A549 (cell line): ENCODE measurements around the gene SLIT1. TPM values are rescaled to one million over a fixed set of nuclear protein-coding genes. Genes with fewer than 3 reads are reported as not detected.

ENCODE experiments used
- ATAC-seq, 2 experiments: fragments of 200-7000 bp in 1 of 2; fragments of >200 bp in 1 of 2; cut with Nextera tagmentation in 1 of 2; cut with Tn5 transposase in 1 of 2; 3 replicates each; pipeline versions ENCODE4 v1.8.0 to v1.9.1; 2018 to 2020; ENCODE audit warnings: mild to moderate bottlenecking in 1 of 2, moderate library complexity in 1 of 2
- CTCF ChIA-PET: fragments of 300-600 bp; sonication (Branson Sonifier 250); formaldehyde crosslinking; extraction: SDS; loops from one replicate; lab custom pipeline; 2021; ENCODE audit warnings: antibody characterized with exemption, inconsistent platforms; lab: Yijun Ruan, JAX
- POLR2A ChIA-PET: fragments of 350-600 bp; formaldehyde crosslinking; extraction: SDS; loops from one replicate; lab custom pipeline; 2021; ENCODE audit warnings: antibody characterized with exemption, inconsistent platforms; lab: Yijun Ruan, JAX
- DNase-seq, 2 experiments: peaks; one replicate each; pipeline versions ENCODE4 v3.0.0 to v3.0.0-alpha.2; 2011 to 2016; ENCODE audit warnings: low read depth in 1 of 2, low spot score in 1 of 2
- FAIRE-seq: peaks from 2 replicates; lab custom pipeline; 2011; peaks lifted over from hg19 to GRCh38; lab: Jason Lieb, UNC
- H3K27ac ChIP-seq, 2 experiments: fragments of >200 bp; sonication (Bioruptor Twin); formaldehyde crosslinking; 3 replicates each; pipeline ENCODE4 v1.5.1; 2016 to 2017
- H3K4me1 ChIP-seq: fragments of >200 bp; sonication (Bioruptor Twin); formaldehyde crosslinking; 3 replicates; pipeline ENCODE4 v1.6.1; 2016
- H3K4me2 ChIP-seq: fragments of >200 bp; sonication (Bioruptor Twin); formaldehyde crosslinking; 3 replicates; pipeline ENCODE4 v1.6.1; 2016
- H3K4me3 ChIP-seq: fragments of >200 bp; sonication (Bioruptor Twin); formaldehyde crosslinking; 3 replicates; pipeline ENCODE4 v1.5.1; 2016
- H3K9me3 ChIP-seq: fragments of >200 bp; sonication (Bioruptor Twin); formaldehyde crosslinking; 3 replicates; pipeline ENCODE4 v1.6.1; 2016
- BHLHE40 ChIP-seq: IDR thresholded peaks from 2 replicates; pipeline ENCODE4 v1.6.1; 2012; ENCODE audit warnings: low read depth, low read length, inconsistent platforms
- CBX2 ChIP-seq: fragments of 200-600 bp; sonication (generic); IDR thresholded peaks from 2 replicates; pipeline ENCODE4 v1.6.1; 2016; ENCODE audit warnings: low read depth, mild to moderate bottlenecking, borderline replicate concordance
- CBX8 ChIP-seq: fragments of 200-600 bp; sonication (generic); IDR thresholded peaks from 2 replicates; pipeline ENCODE4 v1.6.1; 2016
- E2F6 ChIP-seq: IDR thresholded peaks from 2 replicates; pipeline ENCODE4 v1.6.1; 2012; ENCODE audit warnings: low read depth, borderline replicate concordance
- ELK1 ChIP-seq: fragments of 150-350 bp; IDR thresholded peaks from 2 replicates; pipeline ENCODE4 v1.6.1; 2014; ENCODE audit warnings: low read depth, mild to moderate bottlenecking, low read length
- EP300 ChIP-seq, 2 experiments: fragments of >200 bp; sonication (Bioruptor Twin); formaldehyde crosslinking; IDR thresholded peaks; 2 replicates in 1 of 2; 3 replicates in 1 of 2; pipeline ENCODE4 v1.6.1; 2016 to 2017
- ESRRA ChIP-seq: fragments of 150-350 bp; IDR thresholded peaks from 2 replicates; pipeline ENCODE4 v1.6.1; 2014; ENCODE audit warnings: mild to moderate bottlenecking, low read length, borderline replicate concordance
- JUN ChIP-seq, 2 experiments: fragments of >200 bp; sonication (Bioruptor Twin); formaldehyde crosslinking; IDR thresholded peaks; 2 replicates in 1 of 2; 3 replicates in 1 of 2; pipeline ENCODE4 v1.6.1; 2016 to 2017
- KDM5A ChIP-seq: fragments of 200-600 bp; sonication (generic); IDR thresholded peaks from 2 replicates; pipeline ENCODE4 v1.6.1; 2016; ENCODE audit warnings: antibody characterized with exemption, mild to moderate bottlenecking
- NR3C1 ChIP-seq: fragments of >200 bp; sonication (Bioruptor Twin); formaldehyde crosslinking; IDR thresholded peaks from 3 replicates; pipeline ENCODE4 v1.6.1; 2017
- PBX3 ChIP-seq: IDR thresholded peaks from 2 replicates; pipeline ENCODE4 v1.6.1; 2012
- RCOR1 ChIP-seq: fragments of 150-350 bp; IDR thresholded peaks from 2 replicates; pipeline ENCODE4 v1.6.1; 2014; ENCODE audit warnings: antibody characterized with exemption, low read length, low read depth
- SMC3 ChIP-seq: fragments of >200 bp; sonication (Bioruptor Twin); formaldehyde crosslinking; IDR thresholded peaks from 3 replicates; pipeline ENCODE4 v1.6.1; 2018; ENCODE audit warnings: inconsistent platforms
- SREBF2 ChIP-seq: fragments of 450-650 bp; IDR thresholded peaks from 2 replicates; pipeline ENCODE4 v1.6.1; 2014; ENCODE audit warnings: mild to moderate bottlenecking, moderate library complexity
- TP53 ChIP-seq: fragments of 250-450 bp; sonication (Bioruptor Pico); IDR thresholded peaks from 2 replicates; pipeline ENCODE4 v1.5.0; 2021; ENCODE audit warnings: mild to moderate bottlenecking, moderate library complexity
- ZC3H11A ChIP-seq: fragments of 450-650 bp; IDR thresholded peaks from 2 replicates; pipeline ENCODE4 v1.6.1; 2014; ENCODE audit warnings: antibody characterized with exemption, mild to moderate bottlenecking
- ZFP36 ChIP-seq: fragments of 450-650 bp; IDR thresholded peaks from 2 replicates; pipeline ENCODE4 v1.6.1; 2014; ENCODE audit warnings: borderline replicate concordance; ENCODE audit not compliant: partially characterized antibody
- ZSCAN20 ChIP-seq: fragments of 250-450 bp; sonication (Bioruptor Pico); IDR thresholded peaks from 2 replicates; pipeline ENCODE4 v1.8.0; 2022; ENCODE audit warnings: mild to moderate bottlenecking, moderate library complexity
- WGBS: methylation state at CpG from one replicate; pipeline ENCODE4 v1.1.6; 2017; ENCODE audit errors: missing lambda C conversion rate; 5-methylcytosine and 5-hydroxymethylcytosine counted together
- polyA plus RNA-seq, 4 experiments: library from polyadenylated mRNA; depleted of rRNA in 3 of 4; stranded (reverse); fragments of >200 nt; fragmentation: RNase III in 1 of 4; extraction: RNeasy Plus Mini Kit Qiagen cat#74134 plus additional on column Dnase treatment in 1 of 4; gene quantifications; 2 replicates in 3 of 4; 3 replicates in 1 of 4; pipeline ENCODE4 v1.2.3, GENCODE V29; 2011 to 2017

SLIT1 gene
- polyA plus RNA-seq, 2 of the 4 experiments (the other 2 are of a cell fraction): 0.05 to 0.09 TPM

DNA sequence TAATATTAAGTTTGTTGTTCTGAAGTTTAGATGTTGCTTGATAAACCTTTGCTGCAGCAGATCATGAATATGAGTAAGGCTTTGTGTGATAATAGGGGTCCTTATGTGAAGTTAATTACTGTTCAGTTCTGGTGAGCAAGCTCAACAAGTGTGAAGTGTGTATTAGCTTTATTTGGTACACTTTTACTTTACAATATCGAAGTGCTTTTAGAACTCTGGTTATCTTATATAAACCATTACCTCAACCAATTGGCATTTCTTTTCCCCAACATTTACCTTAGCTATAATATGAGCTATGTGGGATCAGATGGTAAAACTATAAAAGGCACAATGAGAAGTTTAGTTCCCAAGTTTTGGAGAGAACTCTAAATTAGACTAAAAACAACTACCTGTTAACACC, 226.0 kb downstream of the SLIT1 start:
- ChIA-PET CTCF (no interaction called here), POLR2A (interaction anchor here (0.6 kb wide), 1 partner anchor 301 kb away, joined by 3 read pairs; no protein-coding TSS in a partner anchor)
- ATAC-seq (no peak), DNase-seq (no peak), FAIRE-seq (no peak)
- Histone ChIP-seq H3K9me3 (no peaks in the 10 kb centered on the region), H3K27ac (no peak overlapping the region), H3K4me2 (no peak overlapping the region), H3K4me1 (no peaks in the 10 kb centered on the region), H3K4me3 (no peak overlapping the region)
- TF ChIP-seq ELK1: no peak
- WGBS: 59% methylated on average over 1 of the region's 1 CpG

GRCh38 chr10:96958071-96958470, 227.7 kb downstream of the SLIT1 start:
- POLR2A ChIA-PET: no interaction called here
- no peak for DNase-seq
- no peaks in the 10 kb centered on the region for H3K9me3 ChIP-seq
- no peak for ATAC-seq
- CTCF ChIA-PET: interaction anchor here (0.6 kb wide), 1 partner anchor 84 kb away, joined by 5 read pairs; no protein-coding TSS in a partner anchor
- FAIRE-seq: no peak
- WGBS: 93% methylated on average over 2 of the region's 2 CpGs
- TF ChIP-seq CBX2 (no peak), ZFP36 (no peak), ZC3H11A (no peak)
- no peak overlapping the region for H3K4me3 ChIP-seq
- no peak overlapping the region for H3K27ac ChIP-seq
- H3K4me2 ChIP-seq: no peak overlapping the region
- no peaks in the 10 kb centered on the region for H3K4me1 ChIP-seq

- ChIA-PET CTCF (no interaction called here), POLR2A (no interaction called here)
- no peak overlapping the region for H3K4me2 ChIP-seq
- no peaks in the 10 kb centered on the region for H3K9me3 ChIP-seq
- no peak overlapping the region for H3K27ac ChIP-seq
- no peak overlapping the region for H3K4me3 ChIP-seq
- no peak for ATAC-seq
- no peak for DNase-seq
- H3K4me1 ChIP-seq: no peaks in the 10 kb centered on the region
- WGBS: 73% methylated on average over 4 of the region's 4 CpGs
- TF ChIP-seq KDM5A (no peak), CBX8 (no peak), ZSCAN20 (CRISPR knock-in tag) (no peak), E2F6 (no peak), PBX3 (no peak), SMC3 (no peak)
- TF ChIP-seq, all 56 proteins: peak for 0
- no peak for FAIRE-seq
Observed at GRCh38 chr10:96955794-96956193, 230.0 kb downstream of the SLIT1 start.

GRCh38 chr10:96951954-96952353, 233.8 kb downstream of the SLIT1 start:
- no peaks in the 10 kb centered on the region for H3K9me3 ChIP-seq
- no peak overlapping the region for H3K27ac ChIP-seq
- ChIA-PET CTCF (no interaction called here), POLR2A (no interaction called here)
- no peak for DNase-seq
- TF ChIP-seq ZC3H11A (no peak), NR3C1 (no peak), JUN (IDR thresholded peaks at IDR 0.05) (no peak), SREBF2 (no peak), TP53 (CRISPR knock-in tag) (no peak), ESRRA (no peak), BHLHE40 (no peak), RCOR1 (no peak), EP300 (IDR thresholded peaks at IDR 0.05) (no peak)
- no peak for FAIRE-seq
- WGBS: 90% methylated on average over 2 of the region's 2 CpGs
- no peak overlapping the region for H3K4me2 ChIP-seq
- H3K4me1 ChIP-seq: no peaks in the 10 kb centered on the region
- no peak overlapping the region for H3K4me3 ChIP-seq
- no peak for ATAC-seq
